DND-41 (cell line): ENCODE measurements around the gene F11.

ENCODE experiments used
- EZH2 ChIP-seq: IDR thresholded peaks from 3 replicates; pipeline ENCODE4 v1.6.1; 2012; ENCODE audit warnings: borderline replicate concordance, low read depth, mild to moderate bottlenecking, moderate library complexity, low read length, inconsistent platforms; ENCODE audit not compliant: severe bottlenecking
- TF ChIP-seq, protein P1 (sequence below): IDR thresholded peaks from 2 replicates; pipeline ENCODE4 v1.5.1; 2012; ENCODE audit warnings: borderline replicate concordance, low read length, moderate library complexity, mild to moderate bottlenecking; ENCODE audit not compliant: poor library complexity, severe bottlenecking; ENCODE audit errors: extremely low read depth

DNA sequence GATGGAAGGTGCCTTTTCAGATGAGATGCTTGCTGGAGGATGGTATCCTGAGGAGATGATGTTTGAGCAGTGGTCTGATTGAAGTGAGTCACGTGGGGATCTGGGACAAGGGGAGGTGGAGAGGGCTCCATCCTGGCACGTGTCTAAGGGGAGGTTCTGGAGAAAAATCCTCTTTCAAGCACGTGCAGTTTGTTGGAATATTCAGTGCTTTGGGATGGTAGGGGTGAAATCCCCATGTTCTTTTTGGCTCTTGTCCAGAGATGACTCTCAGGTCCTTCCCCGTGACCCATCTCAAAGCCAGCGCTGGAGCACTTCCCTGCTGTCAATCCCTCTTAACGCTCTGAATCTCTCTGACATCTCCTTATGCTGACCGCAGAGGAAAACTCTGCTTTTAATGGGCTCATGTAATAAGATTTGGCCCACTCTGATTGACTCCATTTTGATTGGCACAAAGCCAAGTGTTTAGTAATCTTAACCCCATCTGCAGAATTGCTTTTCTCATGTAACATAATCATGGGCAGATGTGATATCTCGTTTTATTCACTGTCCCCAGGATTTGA is 49.4 kb upstream of the F11 start:
- TF ChIP-seq, protein P1, sequence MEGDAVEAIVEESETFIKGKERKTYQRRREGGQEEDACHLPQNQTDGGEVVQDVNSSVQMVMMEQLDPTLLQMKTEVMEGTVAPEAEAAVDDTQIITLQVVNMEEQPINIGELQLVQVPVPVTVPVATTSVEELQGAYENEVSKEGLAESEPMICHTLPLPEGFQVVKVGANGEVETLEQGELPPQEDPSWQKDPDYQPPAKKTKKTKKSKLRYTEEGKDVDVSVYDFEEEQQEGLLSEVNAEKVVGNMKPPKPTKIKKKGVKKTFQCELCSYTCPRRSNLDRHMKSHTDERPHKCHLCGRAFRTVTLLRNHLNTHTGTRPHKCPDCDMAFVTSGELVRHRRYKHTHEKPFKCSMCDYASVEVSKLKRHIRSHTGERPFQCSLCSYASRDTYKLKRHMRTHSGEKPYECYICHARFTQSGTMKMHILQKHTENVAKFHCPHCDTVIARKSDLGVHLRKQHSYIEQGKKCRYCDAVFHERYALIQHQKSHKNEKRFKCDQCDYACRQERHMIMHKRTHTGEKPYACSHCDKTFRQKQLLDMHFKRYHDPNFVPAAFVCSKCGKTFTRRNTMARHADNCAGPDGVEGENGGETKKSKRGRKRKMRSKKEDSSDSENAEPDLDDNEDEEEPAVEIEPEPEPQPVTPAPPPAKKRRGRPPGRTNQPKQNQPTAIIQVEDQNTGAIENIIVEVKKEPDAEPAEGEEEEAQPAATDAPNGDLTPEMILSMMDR: no peak
- no peak for TF ChIP-seq EZH2
